Astrocyte (in vitro differentiated cells and primary cell): Measurements from ENCODE around the gene MAN2A1.

Source experiments
- CTCF ChIP-seq: IDR thresholded peaks from 2 replicates; pipeline ENCODE4 v1.5.1; 2011; ENCODE audit warnings: low read depth, mild to moderate bottlenecking, inconsistent platforms, low read length, moderate library complexity; ENCODE audit not compliant: insufficient read depth
- EZH2 ChIP-seq: IDR thresholded peaks from 2 replicates; pipeline ENCODE4 v1.6.1; 2012; ENCODE audit warnings: mild to moderate bottlenecking, low read length, inconsistent platforms; ENCODE audit not compliant: insufficient read depth

GRCh38 chr5:109876030-109876725, 186.5 kb downstream of the MAN2A1 start:
- TF ChIP-seq CTCF, result no peak
- no peak for TF ChIP-seq EZH2
